HG03565 (cell line): ENCODE measurements around the gene MPZ.
"Not testable (repeated sequence)": the region's sequence is repeated elsewhere in the genome, so short reads cannot be mapped to it uniquely, and the experiment has no call there.

ENCODE experiments used
- ATAC-seq: cut with Tn5 transposase; IDR thresholded peaks from one replicate; pipeline ENCODE4 v1.9.1; 2021; ENCODE audit warnings: mild to moderate bottlenecking, moderate library complexity; ENCODE audit not compliant: unreplicated experiment

The MPZ gene

GRCh38 chr1:161309868-161310267 is at the start of gene MPZ:
Gene MPZ, minus strand, starts transcription at chr1:161309968. Its CDS starts 63 bp downstream, at chr1:161309905.
- no peak for ATAC-seq

GRCh38 chr1:161359291-161359690 is 49.5 kb upstream of the MPZ start:
- ATAC-seq = no peak

GRCh38 chr1:161357073-161357472 is 47.3 kb upstream of the MPZ start:
- ATAC-seq = no peak

GRCh38 chr1:161351482-161351881 is 41.7 kb upstream of the MPZ start:
- no peak for ATAC-seq

- ATAC-seq = no peak
Observed at GRCh38 chr1:161350671-161351070, 40.9 kb upstream of the MPZ start.

- no peak for ATAC-seq
Observed at GRCh38 chr1:161342821-161343220, 33.1 kb upstream of the MPZ start.

GRCh38 chr1:161342177-161342576 is 32.4 kb upstream of the MPZ start:
- no peak for ATAC-seq

- ATAC-seq = no peak
Observed at GRCh38 chr1:161335796-161336195, 26.0 kb upstream of the MPZ start.

GRCh38 chr1:161333166-161333565 is 23.4 kb upstream of the MPZ start:
- ATAC-seq = no peak

- ATAC-seq = no peak
Observed at GRCh38 chr1:161330346-161330745, 20.6 kb upstream of the MPZ start.

GRCh38 chr1:161324020-161324419 is 14.3 kb upstream of the MPZ start:
- no peak for ATAC-seq

GRCh38 chr1:161315841-161316674 is 6.3 kb upstream of the MPZ start:
- not testable (repeated sequence) for ATAC-seq

GRCh38 chr1:161314201-161314981 is 4.6 kb upstream of the MPZ start, which contains the start of gene SDHC:
Gene SDHC, plus strand, starts transcription at chr1:161314381. Its CDS starts 25 bp downstream, at chr1:161314406.
- peak; percentile 95 for ATAC-seq

- no peak for ATAC-seq
Observed at GRCh38 chr1:161313554-161314200, 3.9 kb upstream of the MPZ start.

GRCh38 chr1:161311595-161312181 is 1.9 kb upstream of the MPZ start:
- ATAC-seq = no peak

- ATAC-seq = no peak
Observed at GRCh38 chr1:161307892-161308638, 1.7 kb downstream of the MPZ start.

- no peak for ATAC-seq
Observed at GRCh38 chr1:161307230-161307768, 2.5 kb downstream of the MPZ start.

- ATAC-seq = peak; percentile 56
Observed at GRCh38 chr1:161305867-161306519, 3.8 kb downstream of the MPZ start.
